Measurements from ENCODE around the gene TTLL5. TPM values are rescaled to one million over a fixed set of nuclear protein-coding genes. Genes with fewer than 3 reads are reported as not detected.
A peak's percentile ranks its signal among the peaks of the same experiment; 100 is the strongest.

The TTLL5 gene
- polyA plus RNA-seq, 3 donors: 4.2 to 7.2 (median 4.7) TPM

DNA sequence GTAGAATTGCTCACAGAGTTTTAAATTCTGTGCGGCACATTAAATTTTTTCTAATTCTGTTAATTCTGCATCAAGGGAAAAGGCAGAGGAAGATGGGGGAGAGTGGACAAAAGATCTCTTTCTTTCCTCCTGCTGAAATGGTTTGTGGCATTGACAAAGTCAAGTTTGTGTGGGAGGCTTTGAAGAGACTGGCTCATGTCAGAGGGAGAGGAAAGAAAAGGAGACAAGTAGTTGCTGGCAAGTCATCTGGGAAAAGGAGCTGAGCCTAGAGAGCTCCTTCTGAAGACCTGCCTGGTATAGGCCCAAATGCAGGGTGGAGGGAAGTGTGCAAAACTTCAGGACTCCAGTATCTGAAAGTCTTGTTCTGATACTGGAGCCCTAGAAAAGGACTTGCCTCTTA is 36.3 kb downstream of the TTLL5 start:
- peaks cover 6 to 21% (median 14%) of the 10 kb centered on the region in 7 donors for H3K9me3 Mint-ChIP-seq
- no peak for DNase-seq
- H3K27me3 Mint-ChIP-seq (ENCODE audit: low read depth in 3 of 3): no peaks in the 10 kb centered on the region
- H3K36me3 ChIP-seq (replicated peaks in 1 of 2; ENCODE audit: control insufficient read depth in 1 of 2, insufficient read depth in 2 of 2, low read length in 2 of 2): peaks cover 16 to 23% of the 10 kb centered on the region in 2 donors
- H3K9ac ChIP-seq (ENCODE audit: insufficient read depth, low read length, poor library complexity, severe bottlenecking): no peak overlapping the region
- no peak overlapping the region for H3K4me3 Mint-ChIP-seq
- WGBS (ENCODE audit: insufficient coverage): no CpG with 5 or more reads among the region's 1 CpG
- peak overlapping the region in 1 of 2 donors; percentile 38 for H3K27ac ChIP-seq (ENCODE audit: low read depth in 1 of 2, low read length in 2 of 2)
- no peak overlapping the region for H3K4me2 ChIP-seq (replicated peaks; ENCODE audit: extremely low read depth, low read length, poor library complexity, severe bottlenecking)
- peaks cover 4 to 10% of the 10 kb centered on the region in 2 donors for H3K9me3 ChIP-seq (replicated peaks in 1 of 2; ENCODE audit: control insufficient read depth in 1 of 2, insufficient read depth in 1 of 2, low read length in 2 of 2)
- H2AFZ ChIP-seq (ENCODE audit: insufficient read depth, low read depth, low read length, poor library complexity, severe bottlenecking): no peak overlapping the region
- peaks cover 19% of the 10 kb centered on the region for H3K4me1 Mint-ChIP-seq
- H3K27me3 ChIP-seq (ENCODE audit: control insufficient read depth in 2 of 2, insufficient read depth in 2 of 2, low read length in 2 of 2): no peaks in the 10 kb centered on the region
- H3K4me1 ChIP-seq (ENCODE audit: control insufficient read depth in 1 of 2, insufficient read depth in 2 of 2, low read length in 2 of 2): peaks cover 7 to 13% of the 10 kb centered on the region in 2 donors
- H3K4me3 ChIP-seq (replicated peaks in 1 of 3; ENCODE audit: low read depth in 2 of 3, low read length in 3 of 3): no peak overlapping the region
- intact Hi-C loops (cut with micrococcal nuclease): no loop called here
- TF ChIP-seq, protein P1, sequence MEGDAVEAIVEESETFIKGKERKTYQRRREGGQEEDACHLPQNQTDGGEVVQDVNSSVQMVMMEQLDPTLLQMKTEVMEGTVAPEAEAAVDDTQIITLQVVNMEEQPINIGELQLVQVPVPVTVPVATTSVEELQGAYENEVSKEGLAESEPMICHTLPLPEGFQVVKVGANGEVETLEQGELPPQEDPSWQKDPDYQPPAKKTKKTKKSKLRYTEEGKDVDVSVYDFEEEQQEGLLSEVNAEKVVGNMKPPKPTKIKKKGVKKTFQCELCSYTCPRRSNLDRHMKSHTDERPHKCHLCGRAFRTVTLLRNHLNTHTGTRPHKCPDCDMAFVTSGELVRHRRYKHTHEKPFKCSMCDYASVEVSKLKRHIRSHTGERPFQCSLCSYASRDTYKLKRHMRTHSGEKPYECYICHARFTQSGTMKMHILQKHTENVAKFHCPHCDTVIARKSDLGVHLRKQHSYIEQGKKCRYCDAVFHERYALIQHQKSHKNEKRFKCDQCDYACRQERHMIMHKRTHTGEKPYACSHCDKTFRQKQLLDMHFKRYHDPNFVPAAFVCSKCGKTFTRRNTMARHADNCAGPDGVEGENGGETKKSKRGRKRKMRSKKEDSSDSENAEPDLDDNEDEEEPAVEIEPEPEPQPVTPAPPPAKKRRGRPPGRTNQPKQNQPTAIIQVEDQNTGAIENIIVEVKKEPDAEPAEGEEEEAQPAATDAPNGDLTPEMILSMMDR (IDR thresholded peaks at IDR 0.05): no peak
- H3K36me3 Mint-ChIP-seq: peaks cover 53 to 56% of the 10 kb centered on the region in 2 donors
- H4K20me1 ChIP-seq (ENCODE audit: insufficient read depth, low read length): no peaks in the 10 kb centered on the region
- no peaks in the 10 kb centered on the region for H3K79me2 ChIP-seq (ENCODE audit: insufficient read depth, low read length)
- H3K27ac Mint-ChIP-seq: peak overlapping the region in 2 of 7 donors; percentile 26 to 44

DNA sequence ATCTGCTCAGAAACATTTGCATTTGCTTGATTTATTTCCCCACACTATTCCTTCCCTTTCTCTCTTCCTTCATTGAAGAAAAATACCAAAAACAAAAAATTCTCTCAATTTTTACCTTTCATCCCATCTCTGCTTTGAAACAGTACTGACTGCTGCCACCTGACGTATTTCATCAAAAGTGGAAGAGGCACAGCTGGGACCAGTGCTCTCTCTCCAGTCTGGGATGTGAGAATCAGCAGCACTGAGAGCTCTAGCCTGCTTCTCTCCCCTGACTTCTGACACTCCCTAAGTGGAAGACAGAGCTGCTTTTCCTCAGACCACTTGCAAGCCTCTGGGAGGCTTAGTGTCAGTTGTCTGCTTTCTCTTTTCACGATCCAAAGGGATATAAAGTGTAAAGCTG is 36.9 kb downstream of the TTLL5 start:
- Histone ChIP-seq H3K27ac (ENCODE audit: low read depth in 1 of 2, low read length in 2 of 2) (peak overlapping the region in 1 of 2 donors; percentile 38), H3K4me3 (replicated peaks in 1 of 3; ENCODE audit: low read depth in 2 of 3, low read length in 3 of 3) (no peak overlapping the region), H3K36me3 (replicated peaks in 1 of 2; ENCODE audit: control insufficient read depth in 1 of 2, insufficient read depth in 2 of 2, low read length in 2 of 2) (peaks cover 17 to 24% of the 10 kb centered on the region in 2 donors), H3K4me2 (replicated peaks; ENCODE audit: extremely low read depth, low read length, poor library complexity, severe bottlenecking) (no peak overlapping the region), H3K4me1 (ENCODE audit: control insufficient read depth in 1 of 2, insufficient read depth in 2 of 2, low read length in 2 of 2) (peaks cover 7 to 13% of the 10 kb centered on the region in 2 donors), H2AFZ (ENCODE audit: insufficient read depth, low read depth, low read length, poor library complexity, severe bottlenecking) (no peak overlapping the region), H3K27me3 (ENCODE audit: control insufficient read depth in 2 of 2, insufficient read depth in 2 of 2, low read length in 2 of 2) (no peaks in the 10 kb centered on the region), H4K20me1 (ENCODE audit: insufficient read depth, low read length) (no peaks in the 10 kb centered on the region), H3K79me2 (ENCODE audit: insufficient read depth, low read length) (no peaks in the 10 kb centered on the region), H3K9me3 (replicated peaks in 1 of 2; ENCODE audit: control insufficient read depth in 1 of 2, insufficient read depth in 1 of 2, low read length in 2 of 2) (peaks cover 4 to 10% of the 10 kb centered on the region in 2 donors), H3K9ac (ENCODE audit: insufficient read depth, low read length, poor library complexity, severe bottlenecking) (no peak overlapping the region)
- WGBS (ENCODE audit: insufficient coverage): 100% methylated on average over 1 of the region's 2 CpGs
- peaks cover 5 to 21% (median 14%) of the 10 kb centered on the region in 7 donors for H3K9me3 Mint-ChIP-seq
- no peak for DNase-seq
- intact Hi-C loops (cut with micrococcal nuclease): no loop called here
- no peak overlapping the region for H3K27ac Mint-ChIP-seq
- H3K4me3 Mint-ChIP-seq: no peak overlapping the region
- no peaks in the 10 kb centered on the region for H3K27me3 Mint-ChIP-seq (ENCODE audit: low read depth in 3 of 3)
- TF ChIP-seq, protein P1 (IDR thresholded peaks at IDR 0.05): no peak
- H3K36me3 Mint-ChIP-seq: peaks cover 51 to 56% of the 10 kb centered on the region in 2 donors
- peaks cover 20% of the 10 kb centered on the region for H3K4me1 Mint-ChIP-seq

Data from CD14-positive monocyte (primary cell).